ENCODE data around the gene NAA20.
"Not testable (repeated sequence)": the region's sequence is repeated elsewhere in the genome, so short reads cannot be mapped to it uniquely, and the experiment has no call there.

NAA20 gene

DNA sequence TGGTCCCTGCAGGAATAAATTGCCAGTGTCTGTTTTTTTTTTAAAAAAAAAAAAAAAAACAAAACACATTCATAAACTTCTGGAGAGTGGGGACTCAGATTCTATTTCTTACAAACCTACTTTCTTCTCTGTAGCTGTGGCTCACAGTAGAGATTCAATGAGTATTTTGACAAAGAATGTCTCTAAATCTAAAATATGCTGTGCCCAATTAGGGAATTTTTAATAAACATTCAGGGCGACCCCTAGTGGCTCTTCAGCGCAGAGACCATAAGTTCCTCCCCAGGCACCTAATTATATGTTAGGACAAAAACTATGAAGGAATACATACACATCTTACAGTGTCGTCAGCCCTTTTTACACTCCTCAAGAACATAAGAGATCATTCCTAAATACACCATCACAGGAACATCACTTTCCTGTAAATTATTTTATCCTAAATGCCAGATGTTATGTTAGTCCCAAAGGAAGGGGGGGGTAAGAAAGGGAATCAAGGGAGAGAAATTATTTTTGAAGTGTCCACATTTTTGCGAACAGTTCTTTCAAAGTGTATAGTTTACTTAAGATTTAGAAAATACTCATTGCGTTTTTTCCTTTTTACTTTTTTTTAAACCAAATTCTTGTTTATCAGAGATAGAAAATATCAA lies 21.8 kb upstream of the NAA20 start:
- Histone ChIP-seq H3K9me3 (ENCODE audit: low read depth, low read length) (no peaks in the 10 kb centered on the region), H3K27ac (peak overlapping the region; percentile 94; the same call in 1 of the 2 replicates), H3K36me3 (ENCODE audit: insufficient read depth, low read length) (no peaks in the 10 kb centered on the region), H3K9ac (ENCODE audit: insufficient read length) (no peak overlapping the region), H3K4me3 (no peak overlapping the region)
- no peak for TF ChIP-seq EZH2 (IDR thresholded peaks at IDR 0.05)
- no peak for TF ChIP-seq FOXP2 (optimal IDR thresholded peaks at IDR 0.05; ENCODE audit: control extremely low read depth, extremely low read length, insufficient read depth)
- TF ChIP-seq POLR2AphosphoS5 (IDR thresholded peaks at IDR 0.05; ENCODE audit: borderline replicate concordance, low read depth, low read length), result no peak
- DNase-seq (ENCODE audit: low read depth, low spot score), result no peak

DNA sequence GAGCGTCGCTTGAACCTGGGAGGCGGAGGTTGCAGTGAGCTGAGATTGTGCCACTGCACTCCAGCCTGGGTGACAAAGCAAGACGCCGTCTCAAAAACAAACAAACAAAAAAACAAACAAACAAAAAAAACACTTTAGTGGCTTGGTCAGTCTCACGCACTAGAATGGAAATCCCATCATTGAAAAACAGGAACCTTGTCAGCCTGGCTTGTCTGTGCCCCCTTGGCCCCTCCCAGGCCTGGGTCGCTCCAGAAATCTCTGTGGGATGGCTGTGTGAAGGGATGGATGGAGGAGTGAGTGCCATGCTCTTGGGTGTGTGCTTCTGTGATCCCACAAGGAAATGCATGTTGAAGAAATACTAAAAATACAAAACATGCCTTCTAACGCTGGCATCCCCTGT lies 20.9 kb upstream of the NAA20 start:
- DNase-seq (ENCODE audit: low read depth, low spot score), result no peak
- TF ChIP-seq POLR2AphosphoS5 (IDR thresholded peaks at IDR 0.05; ENCODE audit: borderline replicate concordance, low read depth, low read length) (no peak), EZH2 (IDR thresholded peaks at IDR 0.05) (no peak), FOXP2 (optimal IDR thresholded peaks at IDR 0.05; ENCODE audit: control extremely low read depth, extremely low read length, insufficient read depth) (no peak)
- H3K9me3 ChIP-seq (ENCODE audit: low read depth, low read length), result no peaks in the 10 kb centered on the region
- no peaks in the 10 kb centered on the region for H3K36me3 ChIP-seq (ENCODE audit: insufficient read depth, low read length)
- H3K4me3 ChIP-seq, result no peak overlapping the region
- H3K27ac ChIP-seq, result no peak overlapping the region
- H3K9ac ChIP-seq (ENCODE audit: insufficient read length), result no peak overlapping the region

- no peak for DNase-seq (ENCODE audit: low read depth, low spot score)
- Histone ChIP-seq H3K4me3 (no peak overlapping the region), H3K27ac (peak overlapping the region; percentile 55), H3K9ac (ENCODE audit: insufficient read length) (no peak overlapping the region), H3K9me3 (ENCODE audit: low read depth, low read length) (no peaks in the 10 kb centered on the region), H3K36me3 (ENCODE audit: insufficient read depth, low read length) (no peaks in the 10 kb centered on the region)
- TF ChIP-seq POLR2AphosphoS5 (IDR thresholded peaks at IDR 0.05; ENCODE audit: borderline replicate concordance, low read depth, low read length), result no peak
- no peak for TF ChIP-seq FOXP2 (optimal IDR thresholded peaks at IDR 0.05; ENCODE audit: control extremely low read depth, extremely low read length, insufficient read depth)
- no peak for TF ChIP-seq EZH2 (IDR thresholded peaks at IDR 0.05)
Observed at GRCh38 chr20:19996917-19997316, 20.2 kb upstream of the NAA20 start.

DNA sequence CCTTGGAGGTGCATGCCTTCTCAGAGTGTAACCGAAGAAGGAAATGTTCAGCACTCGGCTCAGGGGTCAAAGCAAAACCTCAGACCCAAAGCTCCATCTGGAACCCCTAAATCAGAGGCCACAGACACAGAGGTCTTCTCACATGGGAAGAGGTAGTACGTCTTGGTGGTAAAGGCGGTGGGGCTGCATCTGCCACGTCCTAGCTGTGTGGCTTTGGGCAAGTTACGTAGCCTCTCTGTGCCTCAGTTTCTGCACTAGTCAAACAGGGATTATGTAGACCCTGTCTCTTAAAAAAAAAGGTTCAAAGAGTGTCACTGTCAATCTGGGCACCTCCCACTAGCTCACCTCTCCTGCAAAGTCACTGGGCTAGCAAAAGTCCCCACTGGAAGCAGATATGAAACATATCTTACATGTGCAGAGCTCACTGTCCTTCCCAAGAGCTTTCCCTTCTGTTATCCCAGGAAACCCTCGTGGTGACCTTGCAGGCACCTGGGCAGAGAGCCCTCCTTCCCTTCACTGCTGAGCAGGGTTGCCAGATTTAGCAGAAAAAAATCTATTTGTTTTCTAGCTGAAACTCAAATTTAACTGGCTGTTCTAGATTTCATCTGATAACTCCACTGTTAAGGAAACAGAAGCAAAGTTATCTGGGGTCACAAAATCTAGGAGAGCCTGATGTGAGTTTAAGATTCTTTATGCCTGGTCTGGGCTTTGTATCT lies 18.0 kb upstream of the NAA20 start:
- Histone ChIP-seq H3K36me3 (ENCODE audit: insufficient read depth, low read length) (no peaks in the 10 kb centered on the region), H3K9me3 (ENCODE audit: low read depth, low read length) (no peaks in the 10 kb centered on the region), H3K9ac (ENCODE audit: insufficient read length) (no peak overlapping the region), H3K4me3 (no peak overlapping the region), H3K27ac (no peak overlapping the region)
- DNase-seq (ENCODE audit: low read depth, low spot score), result no peak
- TF ChIP-seq EZH2 (IDR thresholded peaks at IDR 0.05) (no peak), FOXP2 (optimal IDR thresholded peaks at IDR 0.05; ENCODE audit: control extremely low read depth, extremely low read length, insufficient read depth) (no peak), POLR2AphosphoS5 (IDR thresholded peaks at IDR 0.05; ENCODE audit: borderline replicate concordance, low read depth, low read length) (no peak)

DNA sequence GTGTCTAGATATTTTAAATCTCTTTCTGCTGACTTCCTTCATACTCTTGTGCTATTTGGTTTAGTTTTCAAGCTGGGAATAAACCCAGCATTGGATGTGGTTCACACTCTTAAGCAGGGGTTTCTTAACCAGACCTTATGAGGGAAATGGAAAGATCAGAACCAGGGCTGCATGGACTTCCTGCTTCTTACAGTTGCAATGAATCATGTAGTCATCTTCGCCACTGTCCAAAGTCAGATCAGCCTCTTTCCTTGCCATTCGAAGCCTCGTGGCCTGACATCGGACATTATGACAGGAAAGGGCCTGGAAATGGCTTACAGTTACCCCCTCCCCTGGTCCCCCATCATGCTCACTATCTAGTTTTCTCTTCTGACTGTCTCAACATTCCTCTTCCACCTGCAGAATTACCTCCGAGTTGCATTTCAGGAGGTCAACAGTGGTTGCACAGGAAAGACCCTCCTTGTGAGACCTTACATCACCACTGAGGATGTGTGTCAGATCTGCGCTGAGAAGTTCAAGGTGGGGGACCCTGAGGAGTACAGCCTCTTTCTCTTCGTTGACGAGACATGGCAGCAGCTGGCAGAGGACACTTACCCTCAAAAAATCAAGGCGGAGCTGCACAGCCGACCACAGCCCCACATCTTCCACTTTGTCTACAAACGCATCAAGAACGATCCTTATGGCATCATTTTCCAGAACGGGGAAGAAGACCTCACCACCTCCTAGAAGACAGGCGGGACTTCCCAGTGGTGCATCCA lies 16.8 kb upstream of the NAA20 start:
- H3K9me3 ChIP-seq (ENCODE audit: low read depth, low read length), result no peaks in the 10 kb centered on the region
- no peak overlapping the region; the same call in 1 of the 2 replicates for H3K27ac ChIP-seq
- no peaks in the 10 kb centered on the region for H3K36me3 ChIP-seq (ENCODE audit: insufficient read depth, low read length)
- H3K9ac ChIP-seq (ENCODE audit: insufficient read length), result no peak overlapping the region
- no peak for DNase-seq (ENCODE audit: low read depth, low spot score)
- H3K4me3 ChIP-seq, result no peak overlapping the region
- TF ChIP-seq FOXP2 (optimal IDR thresholded peaks at IDR 0.05; ENCODE audit: control extremely low read depth, extremely low read length, insufficient read depth), result no peak
- TF ChIP-seq EZH2 (IDR thresholded peaks at IDR 0.05), result no peak
- TF ChIP-seq POLR2AphosphoS5 (IDR thresholded peaks at IDR 0.05; ENCODE audit: borderline replicate concordance, low read depth, low read length), result no peak

GRCh38 chr20:20002101-20002998 lies 14.8 kb upstream of the NAA20 start:
- no peak for TF ChIP-seq FOXP2 (optimal IDR thresholded peaks at IDR 0.05; ENCODE audit: control extremely low read depth, extremely low read length, insufficient read depth)
- TF ChIP-seq POLR2AphosphoS5 (IDR thresholded peaks at IDR 0.05; ENCODE audit: borderline replicate concordance, low read depth, low read length), result no peak; the same call in 1 of the 2 replicates
- no peak for TF ChIP-seq EZH2 (IDR thresholded peaks at IDR 0.05)

DNA sequence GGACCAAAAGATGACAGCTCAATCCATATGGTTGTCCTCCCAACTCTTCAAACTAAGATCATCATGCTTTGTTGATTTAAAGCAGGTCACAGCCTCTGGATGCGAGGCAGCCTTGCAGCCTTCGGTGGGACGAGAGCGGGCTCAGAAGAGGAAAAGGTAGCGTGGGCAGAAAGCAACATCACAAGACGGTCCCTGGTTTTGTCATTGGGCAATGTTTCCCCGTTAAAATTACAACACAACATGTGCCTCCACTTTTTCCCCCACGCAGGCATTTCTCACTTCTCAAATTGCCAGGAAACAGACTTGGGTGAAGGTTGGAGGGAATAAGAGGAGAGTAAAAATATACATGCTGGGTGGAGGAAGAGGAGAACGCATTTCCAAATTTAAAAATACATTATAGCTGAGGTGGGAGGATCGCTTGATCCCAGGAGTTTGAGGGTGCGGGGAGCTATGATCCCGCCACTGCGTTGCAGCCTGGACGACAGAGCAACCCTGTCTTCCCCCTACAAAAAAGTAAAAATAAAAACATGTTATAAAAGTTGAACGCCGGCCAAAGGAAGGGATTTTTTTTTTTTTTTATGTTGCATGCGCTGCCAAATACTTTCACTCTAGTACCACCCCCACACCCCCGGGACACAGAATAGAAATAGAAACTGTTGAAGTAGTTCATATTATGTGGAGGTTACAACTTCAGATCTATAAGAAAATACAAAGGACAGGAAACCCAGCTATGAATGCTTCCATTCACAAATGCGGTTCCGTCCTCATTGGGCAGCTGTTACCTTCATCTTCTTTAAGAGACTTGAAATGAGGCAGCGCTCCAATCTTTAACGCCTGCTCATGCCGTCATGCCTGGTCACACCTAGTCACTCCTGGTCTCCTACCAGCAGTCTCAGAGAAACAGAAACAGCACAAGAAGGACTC lies 13.9 kb upstream of the NAA20 start:
- peak overlapping the region; percentile 92 for H3K27ac ChIP-seq
- H3K9me3 ChIP-seq (ENCODE audit: low read depth, low read length), result no peaks in the 10 kb centered on the region
- H3K36me3 ChIP-seq (ENCODE audit: insufficient read depth, low read length), result no peaks in the 10 kb centered on the region
- peak overlapping the region; percentile 73 for H3K4me3 ChIP-seq
- H3K9ac ChIP-seq (ENCODE audit: insufficient read length), result peak overlapping the region; percentile 61
- no peak for TF ChIP-seq FOXP2 (optimal IDR thresholded peaks at IDR 0.05; ENCODE audit: control extremely low read depth, extremely low read length, insufficient read depth)
- TF ChIP-seq EZH2 (IDR thresholded peaks at IDR 0.05), result no peak
- no peak; the same call in 1 of the 2 replicates for TF ChIP-seq POLR2AphosphoS5 (IDR thresholded peaks at IDR 0.05; ENCODE audit: borderline replicate concordance, low read depth, low read length)
- no peak for DNase-seq (ENCODE audit: low read depth, low spot score)

More at GRCh38 chr20:20002101-20002998, 14.8 kb upstream of the NAA20 start:
- DNase-seq (ENCODE audit: low read depth, low spot score), result no peak
- H3K36me3 ChIP-seq (ENCODE audit: insufficient read depth, low read length), result no peaks in the 10 kb centered on the region
- H3K4me3 ChIP-seq, result peak overlapping the region; percentile 73
- H3K9ac ChIP-seq (ENCODE audit: insufficient read length), result no peak overlapping the region
- H3K27ac ChIP-seq, result peak overlapping the region; percentile 92
- no peaks in the 10 kb centered on the region for H3K9me3 ChIP-seq (ENCODE audit: low read depth, low read length)

DNA sequence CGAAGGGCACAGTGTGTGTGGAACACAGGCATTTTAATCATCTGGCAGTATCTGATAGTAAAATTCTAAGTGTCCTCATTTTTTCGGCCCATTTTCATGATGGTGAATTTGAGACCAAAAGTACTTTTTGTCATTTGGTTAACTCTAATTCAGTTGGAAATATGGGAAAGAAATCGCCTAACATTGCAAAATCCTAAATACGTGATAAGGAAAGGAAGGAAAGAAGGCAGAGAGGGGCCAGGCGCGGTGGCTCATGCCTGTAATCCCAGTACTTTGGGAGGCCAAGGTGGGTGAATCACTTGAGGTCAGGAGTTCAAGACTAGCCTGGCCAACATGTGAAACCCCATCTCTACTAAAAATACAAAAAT lies 13.2 kb upstream of the NAA20 start:
- H3K27ac ChIP-seq, result peak overlapping the region; percentile 92
- peak overlapping the region; percentile 73 for H3K4me3 ChIP-seq
- peak overlapping the region; percentile 61 for H3K9ac ChIP-seq (ENCODE audit: insufficient read length)
- DNase-seq (ENCODE audit: low read depth, low spot score); H3K9me3 ChIP-seq (ENCODE audit: low read depth, low read length); H3K36me3 ChIP-seq (ENCODE audit: insufficient read depth, low read length): not testable (repeated sequence)
